GM18861 (cell line): ENCODE data around the gene KRTAP10-11.
"Not testable (repeated sequence)": the region's sequence is repeated elsewhere in the genome, so short reads cannot be mapped to it uniquely, and the experiment has no call there.

Experiments used
- ATAC-seq: cut with Tn5 transposase; IDR thresholded peaks from one replicate; pipeline ENCODE4 v1.9.1; 2021; ENCODE audit not compliant: unreplicated experiment

The KRTAP10-11 gene

GRCh38 chr21:44661567-44661966 lies 15.4 kb downstream of the KRTAP10-11 start:
- ATAC-seq, result not testable (repeated sequence)

- no peak for ATAC-seq
Observed at GRCh38 chr21:44664691-44665090, 18.5 kb downstream of the KRTAP10-11 start.

GRCh38 chr21:44666401-44667320 lies 20.4 kb downstream of the KRTAP10-11 start, which contains the start of gene KRTAP12-2:
KRTAP12-2 (minus strand) TSS chr21:44666927; CDS start chr21:44666886, 41 bp downstream.
- no peak for ATAC-seq

GRCh38 chr21:44667612-44668011 lies 21.4 kb downstream of the KRTAP10-11 start:
- ATAC-seq, result no peak

- ATAC-seq, result no peak
Observed at GRCh38 chr21:44670642-44671432, 24.6 kb downstream of the KRTAP10-11 start.

GRCh38 chr21:44671911-44672310 lies 25.7 kb downstream of the KRTAP10-11 start:
- ATAC-seq, result no peak

GRCh38 chr21:44677881-44678280 lies 31.7 kb downstream of the KRTAP10-11 start:
- ATAC-seq, result no peak

- no peak for ATAC-seq
Observed at GRCh38 chr21:44681152-44681551, 34.9 kb downstream of the KRTAP10-11 start.

- no peak for ATAC-seq
Observed at GRCh38 chr21:44681861-44682579, 35.8 kb downstream of the KRTAP10-11 start, which contains the start of gene KRTAP12-1. KRTAP12-1 (minus strand) TSS chr21:44682163; CDS start chr21:44682123, 40 bp downstream.

- no peak for ATAC-seq
Observed at GRCh38 chr21:44682580-44683151, 36.5 kb downstream of the KRTAP10-11 start.

- no peak for ATAC-seq
Observed at GRCh38 chr21:44684077-44684476, 37.9 kb downstream of the KRTAP10-11 start.

- ATAC-seq, result no peak
Observed at GRCh38 chr21:44684483-44684882, 38.3 kb downstream of the KRTAP10-11 start.

GRCh38 chr21:44685050-44685449 lies 38.8 kb downstream of the KRTAP10-11 start:
- ATAC-seq, result not testable (repeated sequence)

GRCh38 chr21:44686000-44686781 lies 40.0 kb downstream of the KRTAP10-11 start:
- ATAC-seq, result no peak

- no peak for ATAC-seq
Observed at GRCh38 chr21:44686843-44687561, 40.8 kb downstream of the KRTAP10-11 start.

GRCh38 chr21:44687671-44688070 lies 41.5 kb downstream of the KRTAP10-11 start:
- ATAC-seq, result no peak

GRCh38 chr21:44689740-44690139 lies 43.5 kb downstream of the KRTAP10-11 start:
- not testable (repeated sequence) for ATAC-seq

GRCh38 chr21:44691686-44692085 lies 45.5 kb downstream of the KRTAP10-11 start:
- ATAC-seq, result no peak
